PFSK-1 (cell line): ENCODE data around the gene ZKSCAN2.

Source experiments
- FOXP2 ChIP-seq: optimal IDR thresholded peaks from 2 replicates; pipeline ENCODE3; 2011; ENCODE audit warnings: borderline replicate concordance, control low read depth, inconsistent platforms; ENCODE audit not compliant: insufficient read depth; ENCODE audit errors: extremely low read length, extremely low read depth
- POLR2AphosphoS5 ChIP-seq: IDR thresholded peaks from 2 replicates; pipeline ENCODE4 v1.6.1; 2012; ENCODE audit warnings: low read depth, mild to moderate bottlenecking, control low read depth, low read length, moderate library complexity
- SIN3A ChIP-seq: IDR thresholded peaks from 2 replicates; pipeline ENCODE4 v1.6.1; 2012; ENCODE audit warnings: mild to moderate bottlenecking, low read length, moderate library complexity, borderline replicate concordance; ENCODE audit not compliant: insufficient read depth

DNA sequence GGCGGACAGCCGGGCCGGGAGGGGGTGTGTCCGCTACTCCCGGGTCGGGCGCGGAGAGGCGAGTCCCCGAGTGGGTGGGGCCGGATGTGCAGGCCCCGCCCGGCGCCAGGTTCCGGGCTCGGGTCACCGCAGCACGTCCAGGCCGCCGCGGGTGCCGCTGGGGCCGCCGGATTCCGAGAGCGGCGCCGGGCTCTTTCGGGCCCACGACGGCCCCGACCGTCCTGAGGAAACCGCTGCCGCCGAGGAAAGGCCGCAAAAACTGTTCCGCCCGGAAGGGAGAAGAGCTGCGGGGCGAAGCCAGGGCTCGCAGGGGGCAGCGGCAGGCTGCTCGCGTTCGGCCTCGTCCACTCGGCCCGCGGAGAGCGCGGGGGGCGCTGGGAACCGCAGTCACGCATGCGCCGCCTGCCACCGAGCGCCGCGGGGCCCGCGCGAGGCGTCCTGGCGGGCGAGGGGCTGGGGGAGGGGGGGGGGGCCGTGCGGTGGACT is at the start of gene ZKSCAN2:
- peak; percentile 75 for TF ChIP-seq POLR2AphosphoS5
- no peak; the same call in 1 of the 2 replicates for TF ChIP-seq SIN3A
- TF ChIP-seq FOXP2: no peak
